GM12878 (cell line): ENCODE data around the gene STX7.

ENCODE experiments used
- CEBPB ChIP-seq, 2 experiments: fragments of 150-350 bp in 1 of 2; IDR thresholded peaks; 2 replicates each; pipeline ENCODE4 v1.6.1; 2012 to 2014; ENCODE audit warnings: low read depth in 2 of 2, low read length in 2 of 2, borderline replicate concordance in 1 of 2, inconsistent platforms in 1 of 2
- EP300 ChIP-seq, 2 experiments: fragments of 150-350 bp in 1 of 2; IDR thresholded peaks; 2 replicates each; pipeline ENCODE4 v1.6.1; 2011 to 2012; ENCODE audit warnings: low read depth in 2 of 2, low read length in 2 of 2, borderline replicate concordance in 1 of 2, improper control_type of control experiment in 1 of 2, inconsistent platforms in 1 of 2; ENCODE audit not compliant: control insufficient read depth in 1 of 2
- HDGF ChIP-seq: fragments of 450-650 bp; IDR thresholded peaks from 2 replicates; pipeline ENCODE4 v1.6.1; 2016; ENCODE audit warnings: antibody characterized with exemption
- NR2C1 ChIP-seq: fragments of 450-650 bp; IDR thresholded peaks from 2 replicates; pipeline ENCODE4 v1.6.1; 2017; ENCODE audit warnings: antibody characterized with exemption, mild to moderate bottlenecking, moderate library complexity
- POLR2A ChIP-seq: IDR thresholded peaks from 2 replicates; pipeline ENCODE4 v1.6.1; 2011; ENCODE audit warnings: low read depth, mild to moderate bottlenecking, low read length
- POLR2AphosphoS5 ChIP-seq: IDR thresholded peaks from 2 replicates; pipeline ENCODE4 v1.6.1; 2011; ENCODE audit warnings: mild to moderate bottlenecking, low read length, inconsistent platforms
- RAD21 ChIP-seq: IDR thresholded peaks from 2 replicates; pipeline ENCODE4 v1.6.1; 2011; ENCODE audit warnings: mild to moderate bottlenecking, low read depth, low read length, moderate library complexity; ENCODE audit not compliant: insufficient read depth
- SP1 ChIP-seq: IDR thresholded peaks from one replicate; pipeline ENCODE4 v1.6.1; 2011; ENCODE audit warnings: low read depth, low read length
- ZSCAN29 ChIP-seq: fragments of 450-650 bp; IDR thresholded peaks from 2 replicates; pipeline ENCODE4 v1.6.1; 2017; ENCODE audit warnings: mild to moderate bottlenecking, moderate library complexity
- TF ChIP-seq, protein P1 (sequence below), 3 experiments: IDR thresholded peaks in 2 of 3; conservative IDR thresholded peaks in 1 of 3; 2 replicates each; pipeline ENCODE4 v1.5.1; 2011; ENCODE audit warnings: low read depth in 3 of 3, low read length in 3 of 3, mild to moderate bottlenecking in 3 of 3, control low read depth in 2 of 3, moderate library complexity in 2 of 3, inconsistent platforms in 1 of 3, mixed read lengths in 1 of 3; ENCODE audit not compliant: control insufficient read depth in 2 of 3, insufficient read depth in 1 of 3; ENCODE audit errors: extremely low read depth in 1 of 3
- TF ChIP-seq, protein P2 (sequence below): IDR thresholded peaks from 2 replicates; pipeline ENCODE4 v1.6.1; 2011; ENCODE audit warnings: borderline replicate concordance, low read depth, mild to moderate bottlenecking, moderate library complexity, mixed read lengths, low read length; ENCODE audit not compliant: insufficient read depth; ENCODE audit errors: extremely low read length
- TF ChIP-seq, protein P3 (sequence below): IDR thresholded peaks from 2 replicates; pipeline ENCODE4 v1.6.1; 2011; ENCODE audit warnings: borderline replicate concordance, low read depth, mild to moderate bottlenecking, moderate library complexity, low read length; ENCODE audit not compliant: insufficient read depth, poor library complexity, severe bottlenecking

DNA sequence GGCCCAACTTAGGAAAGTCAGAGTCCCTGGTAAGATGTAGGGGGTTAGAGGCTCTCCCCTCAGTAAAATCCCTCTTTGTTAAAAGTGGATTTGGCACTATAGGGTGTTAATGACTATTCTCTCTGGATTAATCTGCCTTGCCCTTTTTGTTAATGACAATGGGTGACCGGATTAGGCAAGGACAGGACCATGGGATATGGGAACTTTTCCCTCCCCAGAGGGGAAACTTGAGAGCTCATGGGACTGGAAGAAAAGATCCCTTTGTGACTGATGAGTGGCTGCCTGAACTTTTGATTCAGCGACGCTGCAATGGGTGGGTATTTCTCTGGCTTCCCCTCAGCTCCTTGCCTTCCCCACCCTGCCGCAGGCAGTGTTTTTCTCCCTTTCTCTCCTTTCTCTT lies 12.9 kb upstream of the STX7 start:
- TF ChIP-seq POLR2AphosphoS5 (no peak), SP1 (no peak), EP300 (IDR thresholded peaks at IDR 0.05; ENCODE audit: borderline replicate concordance in 1 of 2, control insufficient read depth in 1 of 2, low read depth in 2 of 2, low read length in 2 of 2) (no peak), ZSCAN29 (no peak), RAD21 (no peak), HDGF (no peak), NR2C1 (no peak), POLR2A (no peak), CEBPB (IDR thresholded peaks at IDR 0.05; ENCODE audit: borderline replicate concordance in 1 of 2, low read depth in 2 of 2, low read length in 2 of 2) (no peak)
- TF ChIP-seq, protein P1, sequence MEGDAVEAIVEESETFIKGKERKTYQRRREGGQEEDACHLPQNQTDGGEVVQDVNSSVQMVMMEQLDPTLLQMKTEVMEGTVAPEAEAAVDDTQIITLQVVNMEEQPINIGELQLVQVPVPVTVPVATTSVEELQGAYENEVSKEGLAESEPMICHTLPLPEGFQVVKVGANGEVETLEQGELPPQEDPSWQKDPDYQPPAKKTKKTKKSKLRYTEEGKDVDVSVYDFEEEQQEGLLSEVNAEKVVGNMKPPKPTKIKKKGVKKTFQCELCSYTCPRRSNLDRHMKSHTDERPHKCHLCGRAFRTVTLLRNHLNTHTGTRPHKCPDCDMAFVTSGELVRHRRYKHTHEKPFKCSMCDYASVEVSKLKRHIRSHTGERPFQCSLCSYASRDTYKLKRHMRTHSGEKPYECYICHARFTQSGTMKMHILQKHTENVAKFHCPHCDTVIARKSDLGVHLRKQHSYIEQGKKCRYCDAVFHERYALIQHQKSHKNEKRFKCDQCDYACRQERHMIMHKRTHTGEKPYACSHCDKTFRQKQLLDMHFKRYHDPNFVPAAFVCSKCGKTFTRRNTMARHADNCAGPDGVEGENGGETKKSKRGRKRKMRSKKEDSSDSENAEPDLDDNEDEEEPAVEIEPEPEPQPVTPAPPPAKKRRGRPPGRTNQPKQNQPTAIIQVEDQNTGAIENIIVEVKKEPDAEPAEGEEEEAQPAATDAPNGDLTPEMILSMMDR (IDR thresholded peaks at IDR 0.05 in 2 of 3, conservative IDR thresholded peaks at IDR 0.05 in 1 of 3; ENCODE audit: control insufficient read depth in 2 of 3, extremely low read depth in 1 of 3, insufficient read depth in 1 of 3, low read depth in 3 of 3, low read length in 3 of 3): no peak
- TF ChIP-seq, protein P2, sequence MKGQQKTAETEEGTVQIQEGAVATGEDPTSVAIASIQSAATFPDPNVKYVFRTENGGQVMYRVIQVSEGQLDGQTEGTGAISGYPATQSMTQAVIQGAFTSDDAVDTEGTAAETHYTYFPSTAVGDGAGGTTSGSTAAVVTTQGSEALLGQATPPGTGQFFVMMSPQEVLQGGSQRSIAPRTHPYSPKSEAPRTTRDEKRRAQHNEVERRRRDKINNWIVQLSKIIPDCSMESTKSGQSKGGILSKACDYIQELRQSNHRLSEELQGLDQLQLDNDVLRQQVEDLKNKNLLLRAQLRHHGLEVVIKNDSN: no peak
- TF ChIP-seq, protein P3, sequence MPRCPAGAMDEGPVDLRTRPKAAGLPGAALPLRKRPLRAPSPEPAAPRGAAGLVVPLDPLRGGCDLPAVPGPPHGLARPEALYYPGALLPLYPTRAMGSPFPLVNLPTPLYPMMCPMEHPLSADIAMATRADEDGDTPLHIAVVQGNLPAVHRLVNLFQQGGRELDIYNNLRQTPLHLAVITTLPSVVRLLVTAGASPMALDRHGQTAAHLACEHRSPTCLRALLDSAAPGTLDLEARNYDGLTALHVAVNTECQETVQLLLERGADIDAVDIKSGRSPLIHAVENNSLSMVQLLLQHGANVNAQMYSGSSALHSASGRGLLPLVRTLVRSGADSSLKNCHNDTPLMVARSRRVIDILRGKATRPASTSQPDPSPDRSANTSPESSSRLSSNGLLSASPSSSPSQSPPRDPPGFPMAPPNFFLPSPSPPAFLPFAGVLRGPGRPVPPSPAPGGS: no peak
